SK-N-SH (cell line): ENCODE measurements around the gene UTF1. TPM values are rescaled to one million over a fixed set of nuclear protein-coding genes. Genes with fewer than 3 reads are reported as not detected.
"Not testable (repeated sequence)": the region's sequence is repeated elsewhere in the genome, so short reads cannot be mapped to it uniquely, and the experiment has no call there.

ENCODE experiments used
- CTCF ChIA-PET: fragments of 300-600, 350-600 bp; formaldehyde crosslinking; extraction: SDS; loops from one replicate; lab custom pipeline; 2021; lab: Yijun Ruan, JAX
- POLR2A ChIA-PET: fragments of 350-600 bp; sonication (Branson Sonifier 250); formaldehyde crosslinking; extraction: SDS; loops from one replicate; lab custom pipeline; 2020; ENCODE audit warnings: antibody characterized with exemption, inconsistent platforms; lab: Yijun Ruan, JAX
- DNase-seq: peaks from one replicate; pipeline ENCODE4 v3.0.0; 2012
- H2AFZ ChIP-seq: fragments of 200-600 bp; sonication (generic); 2 replicates; pipeline ENCODE4 v1.8.1; 2016; ENCODE audit warnings: antibody characterized with exemption, mild to moderate bottlenecking, low read depth
- H3F3A ChIP-seq: fragments of 200-600 bp; sonication (generic); replicated peaks from 2 replicates; pipeline ENCODE3; 2016; ENCODE audit warnings: antibody characterized with exemption, mild to moderate bottlenecking; ENCODE audit not compliant: insufficient read depth
- H3K27ac ChIP-seq, 2 experiments: fragments of 200-500 bp in 1 of 2; fragments of 200-600 bp in 1 of 2; sonication (Bioruptor generic) in 1 of 2; sonication (generic), shearing (Covaris generic) in 1 of 2; 2 replicates each; pipeline versions ENCODE4 v1.5.1 to v1.6.1; 2014 to 2016; ENCODE audit warnings: low read depth in 2 of 2, inconsistent platforms in 1 of 2, low read length in 1 of 2, mild to moderate bottlenecking in 1 of 2, mixed read lengths in 1 of 2
- H3K27me3 ChIP-seq: fragments of 200-600 bp; sonication (generic), shearing (Covaris generic); 2 replicates; pipeline ENCODE4 v1.6.1; 2016; ENCODE audit warnings: mixed run types; ENCODE audit not compliant: insufficient read depth
- H3K36me3 ChIP-seq, 2 experiments: fragments of 200-500 bp in 1 of 2; fragments of 200-600 bp in 1 of 2; sonication (Bioruptor generic) in 1 of 2; sonication (generic) in 1 of 2; replicated peaks in 1 of 2; 2 replicates each; pipeline versions ENCODE3 to v1.5.1; 2014 to 2016; ENCODE audit warnings: low read length in 1 of 2, mild to moderate bottlenecking in 1 of 2; ENCODE audit not compliant: insufficient read depth in 2 of 2, control insufficient read depth in 1 of 2
- H3K4me1 ChIP-seq, 2 experiments: fragments of 200-500 bp in 1 of 2; fragments of 200-600 bp in 1 of 2; sonication (Bioruptor generic) in 1 of 2; sonication (generic), shearing (Covaris generic) in 1 of 2; 2 replicates each; pipeline versions ENCODE4 v1.5.1 to v1.6.1; 2014 to 2016; ENCODE audit warnings: low read depth in 1 of 2, low read length in 1 of 2, mixed run types in 1 of 2; ENCODE audit not compliant: insufficient read depth in 2 of 2, control insufficient read depth in 1 of 2
- H3K4me2 ChIP-seq: fragments of 200-600 bp; sonication (generic), shearing (Covaris generic); 2 replicates; pipeline ENCODE4 v1.6.1; 2017; ENCODE audit warnings: mixed run types
- H3K4me3 ChIP-seq, 2 experiments: fragments of 200-500 bp in 1 of 2; fragments of 200-600 bp in 1 of 2; sonication (Bioruptor generic) in 1 of 2; sonication (generic), shearing (Covaris generic) in 1 of 2; 2 replicates each; pipeline versions ENCODE4 v1.5.1 to v1.8.1; 2014 to 2016; ENCODE audit warnings: low read depth in 2 of 2, inconsistent platforms in 1 of 2, low read length in 1 of 2, mild to moderate bottlenecking in 1 of 2, mixed read lengths in 1 of 2, moderate library complexity in 1 of 2
- H3K79me2 ChIP-seq: fragments of 200-600 bp; sonication (generic); 2 replicates; pipeline ENCODE4 v1.8.1; 2017; ENCODE audit warnings: mild to moderate bottlenecking; ENCODE audit not compliant: insufficient read depth
- H3K9ac ChIP-seq: fragments of 200-600 bp; sonication (generic); 2 replicates; pipeline ENCODE4 v1.6.1; 2017; ENCODE audit warnings: mixed run types
- H3K9me2 ChIP-seq: fragments of 200-600 bp; sonication (generic); 2 replicates; pipeline ENCODE4 v1.6.1; 2017; ENCODE audit warnings: mixed run types
- H3K9me3 ChIP-seq: fragments of 200-600 bp; sonication (generic); 2 replicates; pipeline ENCODE4 v1.6.1; 2017; ENCODE audit warnings: mixed run types, mild to moderate bottlenecking, moderate library complexity
- H4K20me1 ChIP-seq: fragments of 200-600 bp; sonication (generic); 2 replicates; pipeline ENCODE4 v1.6.1; 2017; ENCODE audit warnings: mild to moderate bottlenecking, mixed run types; ENCODE audit not compliant: insufficient read depth
- EP300 ChIP-seq, 2 experiments: IDR thresholded peaks; 2 replicates each; pipeline versions ENCODE4 v1.4.0 to v1.6.1; 2012; ENCODE audit warnings: borderline replicate concordance in 1 of 2, low read depth in 1 of 2, low read length in 1 of 2
- EZH2phosphoT487 ChIP-seq: fragments of 200-600 bp; sonication (generic); IDR thresholded peaks from 2 replicates; pipeline ENCODE4 v1.6.1; 2017; ENCODE audit warnings: low read depth, mixed run types, mild to moderate bottlenecking, antibody characterized with exemption, moderate library complexity, borderline replicate concordance
- FOSL2 ChIP-seq: IDR thresholded peaks from 2 replicates; pipeline ENCODE4 v1.4.0; 2012; ENCODE audit warnings: low read depth, mild to moderate bottlenecking, moderate library complexity, borderline replicate concordance
- FOXJ3 ChIP-seq: sonication (generic); formaldehyde crosslinking; IDR thresholded peaks from 2 replicates; pipeline ENCODE4 v1.5.1; 2020; ENCODE audit warnings: mild to moderate bottlenecking, missing genetic modification reagents
- GABPA ChIP-seq: IDR thresholded peaks from 2 replicates; pipeline ENCODE4 v1.4.0; 2012; ENCODE audit warnings: low read depth, mild to moderate bottlenecking
- IRF3 ChIP-seq: fragments of 150-350 bp; IDR thresholded peaks from 2 replicates; pipeline ENCODE4 v1.6.1; 2016; ENCODE audit warnings: mild to moderate bottlenecking, low read depth, low read length
- MAX ChIP-seq: IDR thresholded peaks from 2 replicates; pipeline ENCODE4 v1.4.0; 2012; ENCODE audit warnings: low read depth
- MEF2A ChIP-seq: IDR thresholded peaks from 2 replicates; pipeline ENCODE4 v1.4.0; 2012; ENCODE audit warnings: low read depth, borderline replicate concordance
- MXI1 ChIP-seq: IDR thresholded peaks from 2 replicates; pipeline ENCODE4 v1.6.1; 2012; ENCODE audit warnings: mild to moderate bottlenecking, low read depth, low read length, improper control_type of control experiment
- NFIC ChIP-seq: IDR thresholded peaks from 2 replicates; pipeline ENCODE4 v1.4.0; 2012; ENCODE audit warnings: borderline replicate concordance
- POLR2AphosphoS5 ChIP-seq: IDR thresholded peaks from 2 replicates; pipeline ENCODE4 v1.6.1; 2012; ENCODE audit warnings: low read depth, low read length
- RCOR1 ChIP-seq: fragments of 150-350 bp; IDR thresholded peaks from 2 replicates; pipeline ENCODE4 v1.6.1; 2017; ENCODE audit warnings: antibody characterized with exemption, low read length
- RXRA ChIP-seq: IDR thresholded peaks from 2 replicates; pipeline ENCODE4 v1.4.0; 2012; ENCODE audit warnings: low read depth, mild to moderate bottlenecking, borderline replicate concordance
- SIN3A ChIP-seq: IDR thresholded peaks from 2 replicates; pipeline ENCODE4 v1.6.1; 2012; ENCODE audit warnings: low read depth, mild to moderate bottlenecking, low read length, moderate library complexity, borderline replicate concordance
- SMC3 ChIP-seq: IDR thresholded peaks from 2 replicates; pipeline ENCODE4 v1.6.1; 2012; ENCODE audit warnings: low read depth, low read length, improper control_type of control experiment
- TCF12 ChIP-seq: IDR thresholded peaks from 2 replicates; pipeline ENCODE4 v1.4.0; 2012
- TEAD4 ChIP-seq: IDR thresholded peaks from 2 replicates; pipeline ENCODE4 v1.4.0; 2012; ENCODE audit warnings: mild to moderate bottlenecking, borderline replicate concordance; ENCODE audit not compliant: insufficient read depth
- USF1 ChIP-seq: IDR thresholded peaks from 2 replicates; pipeline ENCODE4 v1.4.0; 2012; ENCODE audit warnings: low read depth, borderline replicate concordance
- YY1 ChIP-seq: IDR thresholded peaks from 2 replicates; pipeline ENCODE4 v1.4.0; 2012; ENCODE audit warnings: low read depth, mild to moderate bottlenecking
- ZBTB33 ChIP-seq: IDR thresholded peaks from 2 replicates; pipeline ENCODE4 v1.4.0; 2012; ENCODE audit warnings: low read depth, borderline replicate concordance
- WGBS: methylation state at CpG from one replicate; pipeline ENCODE4 v1.1.6; 2017; ENCODE audit warnings: low lambda C conversion rate; 5-methylcytosine and 5-hydroxymethylcytosine counted together
- polyA plus RNA-seq, 3 experiments: library from polyadenylated mRNA; depleted of rRNA; stranded (reverse); fragments of >200 nt; gene quantifications; 2 replicates each; pipeline ENCODE4 v1.2.3, GENCODE V29; 2012
- TF ChIP-seq, protein P1 (sequence below): fragments of 200-600 bp; sonication (generic); IDR thresholded peaks from 2 replicates; pipeline ENCODE4 v1.6.1; 2017; ENCODE audit warnings: antibody characterized with exemption, mild to moderate bottlenecking, moderate library complexity

The UTF1 gene
- polyA plus RNA-seq, 1 of the 3 experiments (the other 2 are of a cell fraction), result not detected

- TF ChIP-seq USF1, result no peak
- TF ChIP-seq YY1, result no peak
Measured at GRCh38 chr10:133231244-133231945, 1.4 kb downstream of the UTF1 start (continued).

DNA sequence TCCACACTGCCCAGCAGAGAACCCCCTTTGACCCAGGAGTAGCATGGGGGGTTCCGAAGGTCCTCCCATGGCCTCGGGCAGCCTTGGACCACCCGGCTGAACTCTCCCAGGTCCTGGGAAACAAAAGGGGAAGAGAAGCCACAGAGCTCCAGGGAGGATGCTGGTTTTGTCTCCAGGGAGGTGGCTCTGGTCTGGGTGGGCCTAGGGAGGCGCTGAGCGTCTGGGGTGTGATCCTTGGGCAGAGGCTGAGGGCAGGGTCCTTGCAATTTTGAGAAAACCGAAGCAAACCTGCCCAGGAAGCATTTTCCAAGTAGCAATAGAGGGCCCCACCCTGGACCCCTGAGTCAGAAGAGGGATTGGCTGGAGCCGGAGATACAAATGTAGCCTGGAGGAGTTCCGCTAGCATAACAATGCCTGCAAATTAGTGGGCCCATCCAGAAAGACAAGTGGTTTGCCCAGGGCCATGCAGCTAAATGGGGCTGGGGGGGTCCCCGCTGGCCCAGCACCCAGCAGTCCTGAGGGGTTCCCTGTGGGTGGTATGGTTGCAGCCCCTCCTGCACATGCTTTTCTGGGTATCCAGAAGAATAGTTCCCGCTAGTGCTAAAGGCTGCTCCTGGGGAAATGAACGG is 2.0 kb downstream of the UTF1 start:
- Histone ChIP-seq H3K27ac (no peak overlapping the region), H3K4me3 (no peak overlapping the region), H3K4me1 (no peaks in the 10 kb centered on the region), H3F3A (no peaks in the 10 kb centered on the region), H3K9me2 (no peaks in the 10 kb centered on the region), H3K27me3 (peaks cover 72% of the 10 kb centered on the region), H4K20me1 (no peaks in the 10 kb centered on the region), H3K4me2 (no peak overlapping the region), H3K9ac (no peak overlapping the region), H3K36me3 (no peaks in the 10 kb centered on the region), H2AFZ (no peak overlapping the region), H3K79me2 (no peaks in the 10 kb centered on the region), H3K9me3 (no peaks in the 10 kb centered on the region)
- TF ChIP-seq POLR2AphosphoS5 (no peak), NFIC (no peak), IRF3 (no peak), MEF2A (no peak), ZBTB33 (no peak), FOXJ3 (CRISPR knock-in tag) (no peak), TEAD4 (no peak), RCOR1 (no peak), EZH2phosphoT487 (no peak), EP300 (IDR thresholded peaks at IDR 0.05; ENCODE audit: borderline replicate concordance in 1 of 2, low read depth in 1 of 2, low read length in 1 of 2) (no peak), RXRA (no peak), SMC3 (no peak), MAX (no peak), SIN3A (no peak), TCF12 (no peak), MXI1 (no peak), YY1 (no peak), GABPA (no peak), FOSL2 (no peak)
- TF ChIP-seq, protein P1, sequence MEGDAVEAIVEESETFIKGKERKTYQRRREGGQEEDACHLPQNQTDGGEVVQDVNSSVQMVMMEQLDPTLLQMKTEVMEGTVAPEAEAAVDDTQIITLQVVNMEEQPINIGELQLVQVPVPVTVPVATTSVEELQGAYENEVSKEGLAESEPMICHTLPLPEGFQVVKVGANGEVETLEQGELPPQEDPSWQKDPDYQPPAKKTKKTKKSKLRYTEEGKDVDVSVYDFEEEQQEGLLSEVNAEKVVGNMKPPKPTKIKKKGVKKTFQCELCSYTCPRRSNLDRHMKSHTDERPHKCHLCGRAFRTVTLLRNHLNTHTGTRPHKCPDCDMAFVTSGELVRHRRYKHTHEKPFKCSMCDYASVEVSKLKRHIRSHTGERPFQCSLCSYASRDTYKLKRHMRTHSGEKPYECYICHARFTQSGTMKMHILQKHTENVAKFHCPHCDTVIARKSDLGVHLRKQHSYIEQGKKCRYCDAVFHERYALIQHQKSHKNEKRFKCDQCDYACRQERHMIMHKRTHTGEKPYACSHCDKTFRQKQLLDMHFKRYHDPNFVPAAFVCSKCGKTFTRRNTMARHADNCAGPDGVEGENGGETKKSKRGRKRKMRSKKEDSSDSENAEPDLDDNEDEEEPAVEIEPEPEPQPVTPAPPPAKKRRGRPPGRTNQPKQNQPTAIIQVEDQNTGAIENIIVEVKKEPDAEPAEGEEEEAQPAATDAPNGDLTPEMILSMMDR, result no peak
- WGBS, result 29% methylated on average over 8 of the region's 11 CpGs
- ChIA-PET POLR2A (no interaction called here), CTCF (no interaction called here)
- DNase-seq, result no peak

- CTCF ChIA-PET, result not testable (repeated sequence)
Measured at GRCh38 chr10:133234796-133235195, 4.8 kb downstream of the UTF1 start.

More at GRCh38 chr10:133234796-133235195, 4.8 kb downstream of the UTF1 start:
- POLR2A ChIA-PET, H3K9ac ChIP-seq, H3K9me3 ChIP-seq, H2AFZ ChIP-seq, H3K36me3 ChIP-seq, H3K4me3 ChIP-seq, H3K27ac ChIP-seq, H3K4me1 ChIP-seq, DNase-seq, H3K4me2 ChIP-seq, H3K9me2 ChIP-seq, H3K79me2 ChIP-seq, H3F3A ChIP-seq, H4K20me1 ChIP-seq: not testable (repeated sequence)
- H3K27me3 ChIP-seq, result peaks cover 77% of the 10 kb centered on the region
- 41% methylated on average over 10 of the region's 10 CpGs for WGBS
